Hepatocyte (in vitro differentiated cells): Measurements from ENCODE around the gene ZNF263.

Source experiments
- EZH2 ChIP-seq: fragments of 200-600 bp; sonication (generic); IDR thresholded peaks from 2 replicates; pipeline ENCODE4 v1.6.1; 2016; ENCODE audit warnings: antibody characterized with exemption, mild to moderate bottlenecking, borderline replicate concordance
- EZH2phosphoT487 ChIP-seq: fragments of 200-600 bp; sonication (generic); IDR thresholded peaks from one replicate; pipeline ENCODE4 v1.6.1; 2018; ENCODE audit warnings: antibody characterized with exemption, mild to moderate bottlenecking, low read depth, moderate library complexity; ENCODE audit not compliant: unreplicated experiment, severe bottlenecking
- TF ChIP-seq, protein P1 (sequence below): fragments of 200-600 bp; sonication (generic); IDR thresholded peaks from 2 replicates; pipeline ENCODE4 v1.5.1; 2016; ENCODE audit warnings: antibody characterized with exemption, mild to moderate bottlenecking; ENCODE audit not compliant: poor library complexity

DNA sequence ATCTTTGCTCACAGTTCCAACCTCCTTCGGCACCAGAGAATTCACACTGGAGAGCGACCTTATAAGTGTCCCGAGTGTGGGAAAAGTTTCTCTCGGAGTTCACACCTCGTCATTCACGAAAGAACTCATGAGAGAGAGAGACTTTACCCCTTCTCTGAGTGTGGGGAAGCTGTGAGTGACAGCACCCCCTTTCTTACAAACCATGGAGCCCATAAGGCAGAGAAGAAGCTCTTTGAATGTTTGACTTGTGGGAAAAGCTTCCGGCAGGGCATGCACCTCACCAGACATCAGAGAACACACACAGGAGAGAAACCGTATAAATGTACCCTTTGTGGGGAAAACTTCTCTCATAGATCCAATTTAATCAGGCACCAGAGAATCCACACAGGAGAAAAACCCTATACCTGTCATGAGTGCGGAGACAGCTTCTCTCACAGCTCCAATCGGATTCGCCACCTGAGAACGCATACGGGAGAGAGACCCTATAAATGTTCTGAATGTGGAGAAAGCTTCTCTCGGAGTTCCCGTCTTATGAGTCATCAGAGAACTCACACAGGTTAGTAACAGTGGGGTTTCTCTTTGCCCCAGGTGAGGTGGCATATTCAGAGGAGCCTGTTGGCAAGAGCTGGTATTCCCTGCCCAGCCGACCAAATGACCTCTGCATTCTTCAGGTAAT lies 6.8 kb downstream of the ZNF263 start:
- TF ChIP-seq EZH2 (no peak), EZH2phosphoT487 (no peak)
- TF ChIP-seq, protein P1, sequence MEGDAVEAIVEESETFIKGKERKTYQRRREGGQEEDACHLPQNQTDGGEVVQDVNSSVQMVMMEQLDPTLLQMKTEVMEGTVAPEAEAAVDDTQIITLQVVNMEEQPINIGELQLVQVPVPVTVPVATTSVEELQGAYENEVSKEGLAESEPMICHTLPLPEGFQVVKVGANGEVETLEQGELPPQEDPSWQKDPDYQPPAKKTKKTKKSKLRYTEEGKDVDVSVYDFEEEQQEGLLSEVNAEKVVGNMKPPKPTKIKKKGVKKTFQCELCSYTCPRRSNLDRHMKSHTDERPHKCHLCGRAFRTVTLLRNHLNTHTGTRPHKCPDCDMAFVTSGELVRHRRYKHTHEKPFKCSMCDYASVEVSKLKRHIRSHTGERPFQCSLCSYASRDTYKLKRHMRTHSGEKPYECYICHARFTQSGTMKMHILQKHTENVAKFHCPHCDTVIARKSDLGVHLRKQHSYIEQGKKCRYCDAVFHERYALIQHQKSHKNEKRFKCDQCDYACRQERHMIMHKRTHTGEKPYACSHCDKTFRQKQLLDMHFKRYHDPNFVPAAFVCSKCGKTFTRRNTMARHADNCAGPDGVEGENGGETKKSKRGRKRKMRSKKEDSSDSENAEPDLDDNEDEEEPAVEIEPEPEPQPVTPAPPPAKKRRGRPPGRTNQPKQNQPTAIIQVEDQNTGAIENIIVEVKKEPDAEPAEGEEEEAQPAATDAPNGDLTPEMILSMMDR: no peak
